K562 (cell line): ENCODE results near the gene ACTR3. TPM values are rescaled to one million over a fixed set of nuclear protein-coding genes. Genes with fewer than 3 reads are reported as not detected.
"Not testable (repeated sequence)": the region's sequence is repeated elsewhere in the genome, so short reads cannot be mapped to it uniquely, and the experiment has no call there.

Source experiments
- ATAC-seq: fragments of 200-7000 bp; cut with Tn5 transposase; 3 replicates; pipeline ENCODE4 v1.9.1; 2020; ENCODE audit warnings: moderate library complexity
- BruUV-seq: library from RNA; stranded (reverse); fragments of 400-500 nt; replicated peaks from 2 replicates; lab custom pipeline; 2021; lab: Mats Ljungman, UMichigan
- CTCF ChIA-PET: fragments of 300-600 bp; formaldehyde crosslinking; extraction: SDS; loops from one replicate; lab custom pipeline; 2021; ENCODE audit warnings: low intra/inter-chr PET ratio; lab: Yijun Ruan, JAX
- POLR2A ChIA-PET: fragments of 300-600, 350-650 bp; sonication (Branson Sonifier 250); formaldehyde crosslinking; extraction: SDS; loops from one replicate; lab custom pipeline; 2021; ENCODE audit warnings: antibody characterized with exemption, inconsistent platforms; lab: Yijun Ruan, JAX
- DNase-seq, 4 experiments: peaks; one replicate each; pipeline versions ENCODE4 v3.0.0 to v3.0.0-alpha.2; 2011 to 2018; ENCODE audit warnings: low spot score in 3 of 4, mixed read lengths in 3 of 4; ENCODE audit errors: extremely low read depth in 1 of 4
- FAIRE-seq: peaks from 2 replicates; lab custom pipeline; 2011; peaks lifted over from hg19 to GRCh38; lab: Jason Lieb, UNC
- H2AFZ ChIP-seq: 2 replicates; pipeline ENCODE4 v1.6.0; 2011; ENCODE audit warnings: low read depth, low read length, control low read depth, inconsistent platforms
- H3K27ac ChIP-seq: fragments of 200-600 bp; 3 replicates; pipeline ENCODE4 v1.8.0; 2011; ENCODE audit warnings: low read depth, mild to moderate bottlenecking, control low read depth, inconsistent platforms, low read length, moderate library complexity, mixed read lengths; ENCODE audit errors: extremely low read depth
- H3K27me3 ChIP-seq, 2 experiments: fragments of 300-600 bp in 1 of 2; 2 replicates in 1 of 2; 3 replicates in 1 of 2; pipeline versions ENCODE4 v1.6.0 to v1.8.0; 2011; ENCODE audit warnings: inconsistent platforms in 2 of 2, low read length in 2 of 2, mild to moderate bottlenecking in 1 of 2, mixed read lengths in 1 of 2, moderate library complexity in 1 of 2; ENCODE audit not compliant: control insufficient read depth in 2 of 2, insufficient read depth in 2 of 2
- H3K36me3 ChIP-seq: fragments of 300-600 bp; 3 replicates; pipeline ENCODE4 v1.8.0; 2011; ENCODE audit warnings: mild to moderate bottlenecking, low read length, inconsistent platforms; ENCODE audit not compliant: control insufficient read depth, insufficient read depth
- H3K4me1 ChIP-seq, 2 experiments: fragments of 200-600 bp in 1 of 2; replicated peaks in 1 of 2; 2 replicates in 1 of 2; 3 replicates in 1 of 2; pipeline versions ENCODE4 v1.5.1 to v1.8.0; 2011; ENCODE audit warnings: inconsistent platforms in 2 of 2, low read length in 2 of 2, mild to moderate bottlenecking in 1 of 2, mixed read lengths in 1 of 2, moderate library complexity in 1 of 2; ENCODE audit not compliant: control insufficient read depth in 2 of 2, insufficient read depth in 2 of 2
- H3K4me2 ChIP-seq: 2 replicates; pipeline ENCODE4 v1.6.1; 2011; ENCODE audit warnings: low read length, control low read depth, inconsistent platforms, mixed read lengths; ENCODE audit not compliant: insufficient read depth
- H3K4me3 ChIP-seq: fragments of 200-600 bp; sonication (generic), shearing (Covaris generic); 2 replicates; pipeline ENCODE4 v1.5.1; 2016; ENCODE audit warnings: control low read depth, inconsistent platforms
- H3K79me2 ChIP-seq: fragments of 200-600 bp; 3 replicates; pipeline ENCODE4 v1.8.0; 2011; ENCODE audit warnings: low read length, inconsistent platforms; ENCODE audit not compliant: control insufficient read depth, insufficient read depth
- H3K9ac ChIP-seq, 2 experiments: 2 replicates each; pipeline versions ENCODE4 v1.6.0 to v1.6.1; 2011; ENCODE audit warnings: low read depth in 2 of 2, low read length in 2 of 2, control low read depth in 1 of 2, inconsistent platforms in 1 of 2, mild to moderate bottlenecking in 1 of 2, mixed read lengths in 1 of 2; ENCODE audit not compliant: insufficient read depth in 1 of 2
- H3K9me1 ChIP-seq: one replicate; pipeline ENCODE4 v1.6.0; 2011; ENCODE audit warnings: inconsistent platforms, mild to moderate bottlenecking, low read length, moderate library complexity; ENCODE audit not compliant: control insufficient read depth, insufficient read depth
- H3K9me3 ChIP-seq: replicated peaks from 2 replicates; pipeline ENCODE4 v1.5.1; 2011; ENCODE audit warnings: low read depth, low read length, inconsistent platforms; ENCODE audit not compliant: control insufficient read depth, insufficient read depth
- H4K20me1 ChIP-seq: replicated peaks from 2 replicates; pipeline ENCODE4 v1.6.1; 2011; ENCODE audit warnings: low read length, inconsistent platforms, mixed read lengths; ENCODE audit not compliant: control insufficient read depth, insufficient read depth
- ELK1 ChIP-seq: sonication (generic); formaldehyde crosslinking; IDR thresholded peaks from 2 replicates; pipeline ENCODE4 v1.8.1; 2022; ENCODE audit warnings: missing genetic modification reagents
- GATAD2A ChIP-seq: fragments of 450-650 bp; IDR thresholded peaks from 2 replicates; pipeline ENCODE4 v1.6.1; 2017
- GTF2A2 ChIP-seq: IDR thresholded peaks from 2 replicates; pipeline ENCODE4 v1.6.1; 2016; ENCODE audit warnings: mild to moderate bottlenecking, missing genetic modification characterization, missing compliant biosample characterization
- HDAC2 ChIP-seq: fragments of 450-650 bp; IDR thresholded peaks from 2 replicates; pipeline ENCODE4 v1.6.1; 2016; ENCODE audit warnings: mild to moderate bottlenecking
- KDM5B ChIP-seq: fragments of 200-600 bp; sonication (generic); IDR thresholded peaks from 2 replicates; pipeline ENCODE4 v1.6.1; 2012; ENCODE audit warnings: low read depth, mild to moderate bottlenecking, moderate library complexity, low read length, control low read depth, inconsistent platforms; ENCODE audit not compliant: insufficient replicate concordance
- LARP7 ChIP-seq: fragments of 450-650 bp; IDR thresholded peaks from 2 replicates; pipeline ENCODE4 v1.6.1; 2016
- NFRKB ChIP-seq: fragments of 450-650 bp; IDR thresholded peaks from 2 replicates; pipeline ENCODE4 v1.6.1; 2016; ENCODE audit warnings: low read depth
- PHTF2 ChIP-seq: fragments of 250-450 bp; sonication (Bioruptor Pico); IDR thresholded peaks from 2 replicates; pipeline ENCODE4 v1.5.0; 2021; ENCODE audit warnings: mild to moderate bottlenecking
- TEAD2 ChIP-seq: fragments of 450-650 bp; IDR thresholded peaks from 2 replicates; pipeline ENCODE4 v1.6.1; 2016; ENCODE audit warnings: missing genetic modification characterization, control low read depth, missing compliant biosample characterization
- TFAP4 ChIP-seq: sonication (generic); formaldehyde crosslinking; IDR thresholded peaks from 2 replicates; pipeline ENCODE4 v1.8.0; 2022; ENCODE audit warnings: missing genetic modification reagents, mild to moderate bottlenecking, moderate library complexity, borderline replicate concordance
- ZKSCAN1 ChIP-seq: fragments of 150-350 bp; IDR thresholded peaks from 2 replicates; pipeline ENCODE4 v1.6.1; 2016; ENCODE audit warnings: low read depth, low read length
- ZNF354B ChIP-seq: fragments of 250-450 bp; sonication (Bioruptor Pico); IDR thresholded peaks from 2 replicates; pipeline ENCODE4 v1.4.0; 2020
- ZNF431 ChIP-seq: sonication (generic); formaldehyde crosslinking; IDR thresholded peaks from 2 replicates; pipeline ENCODE4 v1.8.0; 2022; ENCODE audit warnings: mild to moderate bottlenecking, missing genetic modification reagents
- ZNF668 ChIP-seq: fragments of 250-450 bp; sonication (Bioruptor Pico); IDR thresholded peaks from 2 replicates; pipeline ENCODE4 v1.8.0; 2022; ENCODE audit warnings: mild to moderate bottlenecking, inconsistent platforms
- ZZZ3 ChIP-seq: fragments of 450-650 bp; IDR thresholded peaks from 2 replicates; pipeline ENCODE4 v1.6.1; 2016; ENCODE audit warnings: antibody characterized with exemption, mild to moderate bottlenecking, moderate library complexity
- WGBS: fragments of 100-300 bp; shearing (Covaris generic); methylation state at CpG from one replicate; pipeline ENCODE4 v1.1.6; 2016; ENCODE audit warnings: low coverage, mixed read lengths; ENCODE audit not compliant: insufficient coverage; ENCODE audit errors: missing lambda C conversion rate; 5-methylcytosine and 5-hydroxymethylcytosine counted together
- in situ Hi-C: fragments of 300-500 bp; cut with MboI; formaldehyde crosslinking; loops from 4 replicates; pipeline ENCODE4 v1.15.0; 2018; ENCODE audit warnings: inconsistent platforms, mixed read lengths
- intact Hi-C: fragments of 100-400 bp; cut with micrococcal nuclease; formaldehyde crosslinking; loops from 2 replicates; pipeline ENCODE4 v1.14.2; 2022
- polyA plus RNA-seq, 8 experiments: library from polyadenylated mRNA; depleted of rRNA in 4 of 8; stranded (reverse) in 5 of 8; unstranded in 3 of 8; fragments of >200 nt; fragmentation: Nextera tagmentation in 2 of 8; fragmentation: Illumina TruSeq in 1 of 8; extraction: Ambion mirVana in 2 of 8; extraction: Trizol in 1 of 8; gene quantifications; 2 replicates each; pipeline versions ENCODE4 v1.2.1 to v1.2.3, GENCODE V29; 2011 to 2014; ENCODE audit warnings: inconsistent platforms in 1 of 8, missing spikeins in 1 of 8
- total RNA-seq, 7 experiments: library from RNA; depleted of rRNA in 6 of 7; stranded (reverse); fragments of >200 nt in 6 of 7; fragmentation: Illumina TruSeq in 2 of 7; extraction: Trizol in 2 of 7; gene quantifications; 2 replicates each; pipeline versions ENCODE4 v1.2.1 to v1.2.3, GENCODE V29; 2011 to 2021; ENCODE audit warnings: low replicate concordance in 1 of 7

The ACTR3 gene
- total and polyA plus RNA-seq, 9 of the 15 experiments (the other 6 are each of a cell fraction or from before 2014, with no cell fraction given), result 49.0 to 354 (median 249) TPM

- 25% methylated on average over 4 of the region's 4 CpGs for WGBS
- intact Hi-C loops, result not testable (repeated sequence)
Observed at GRCh38 chr2:113845796-113846195, 44.1 kb upstream of the ACTR3 start.

GRCh38 chr2:113846429-113846828 lies 43.5 kb upstream of the ACTR3 start:
- 9% methylated on average over 2 of the region's 2 CpGs for WGBS
- Histone ChIP-seq H3K9ac (no peak overlapping the region), H3K4me3 (no peak overlapping the region), H3K27me3 (no peaks in the 10 kb centered on the region), H2AFZ (no peak overlapping the region), H4K20me1 (no peaks in the 10 kb centered on the region), H3K27ac (no peak overlapping the region), H3K36me3 (no peaks in the 10 kb centered on the region), H3K9me1 (no peaks in the 10 kb centered on the region), H3K4me2 (no peak overlapping the region), H3K79me2 (no peaks in the 10 kb centered on the region), H3K4me1 (peaks cover 0 to 13% of the 10 kb centered on the region in 2 experiments; a peak in 2 of 5 replicates), H3K9me3 (peaks cover 2% of the 10 kb centered on the region)
- ChIA-PET POLR2A (interaction anchor here (0.9 kb wide), 1 partner anchor 9 kb away, joined by 3 read pairs; no protein-coding TSS in a partner anchor), CTCF (interaction anchor here (0.7 kb wide), 1 partner anchor 50 kb away, joined by 5 read pairs; no protein-coding TSS in a partner anchor)
- FAIRE-seq (no peak), DNase-seq (no peak), ATAC-seq (no peak)
- no TSS peak for BruUV-seq
- in situ Hi-C loops (no loop called here), intact Hi-C loops (no loop called here)
- TF ChIP-seq PHTF2 (CRISPR knock-in tag), result no peak
- TF ChIP-seq ELK1 (CRISPR knock-in tag), result no peak
- TF ChIP-seq ZNF354B (CRISPR knock-in tag), result no peak
- TF ChIP-seq TFAP4 (CRISPR knock-in tag), result no peak
- no peak for TF ChIP-seq TEAD2 (tag)
- TF ChIP-seq GATAD2A, result no peak
- TF ChIP-seq ZNF668 (CRISPR knock-in tag), result no peak
- TF ChIP-seq KDM5B, result no peak
- TF ChIP-seq NFRKB, result no peak
- no peak for TF ChIP-seq HDAC2
- TF ChIP-seq ZKSCAN1, result no peak
- no peak for TF ChIP-seq LARP7
- TF ChIP-seq ZZZ3, result no peak
- no peak for TF ChIP-seq GTF2A2 (tag)

More at GRCh38 chr2:113845796-113846195, 44.1 kb upstream of the ACTR3 start:
- H3K79me2 ChIP-seq, H3K9ac ChIP-seq, FAIRE-seq, DNase-seq, CTCF ChIA-PET, H3K9me3 ChIP-seq, ATAC-seq, H3K27ac ChIP-seq, H3K9me1 ChIP-seq, H2AFZ ChIP-seq, in situ Hi-C loops, H3K36me3 ChIP-seq, H3K4me2 ChIP-seq, H3K27me3 ChIP-seq, BruUV-seq, H3K4me3 ChIP-seq, H4K20me1 ChIP-seq: not testable (repeated sequence)
- POLR2A ChIA-PET, result interaction anchor here (0.9 kb wide), 1 partner anchor 8 kb away, joined by 3 read pairs; no protein-coding TSS in a partner anchor
- H3K4me1 ChIP-seq, result peaks cover 0 to 13% of the 10 kb centered on the region in 2 experiments; a peak in 2 of 5 replicates
- TF ChIP-seq ZNF431 (CRISPR knock-in tag), result peak; percentile 96
